Trophoblast cell (in vitro differentiated cells and primary cell): ENCODE data around the gene MTUS2.

Source experiments
- DNase-seq, 2 donors: peaks; one replicate each; pipeline ENCODE4 v3.0.0-alpha.2; 2016
- H2AFZ ChIP-seq: 2 replicates; pipeline ENCODE4 v1.6.1; 2013; ENCODE audit warnings: low read length, moderate library complexity, mild to moderate bottlenecking; ENCODE audit not compliant: insufficient read depth, poor library complexity
- H2AK5ac ChIP-seq: 2 replicates; pipeline ENCODE4 v1.6.1; 2013; ENCODE audit warnings: mild to moderate bottlenecking, low read length
- H2BK120ac ChIP-seq: 2 replicates; pipeline ENCODE4 v1.6.1; 2013; ENCODE audit warnings: low read length, mild to moderate bottlenecking, moderate library complexity; ENCODE audit not compliant: insufficient read depth, poor library complexity
- H2BK12ac ChIP-seq: 2 replicates; pipeline ENCODE4 v1.6.1; 2013; ENCODE audit warnings: mild to moderate bottlenecking, low read length, moderate library complexity
- H2BK5ac ChIP-seq: 2 replicates; pipeline ENCODE4 v1.6.1; 2013; ENCODE audit warnings: low read length, low read depth, moderate library complexity, mild to moderate bottlenecking; ENCODE audit not compliant: poor library complexity
- H3K14ac ChIP-seq: 2 replicates; pipeline ENCODE4 v1.6.1; 2013; ENCODE audit warnings: mild to moderate bottlenecking, low read length
- H3K18ac ChIP-seq: 2 replicates; pipeline ENCODE4 v1.6.1; 2013; ENCODE audit warnings: mild to moderate bottlenecking, low read length
- H3K23ac ChIP-seq: 2 replicates; pipeline ENCODE4 v1.6.1; 2013; ENCODE audit warnings: low read length
- H3K27ac ChIP-seq: 2 replicates; pipeline ENCODE4 v1.5.1; 2013; ENCODE audit warnings: low read depth, mild to moderate bottlenecking, inconsistent platforms, low read length, moderate library complexity
- H3K27me3 ChIP-seq: 2 replicates; pipeline ENCODE4 v1.6.1; 2013; ENCODE audit warnings: inconsistent platforms, mild to moderate bottlenecking, low read length, moderate library complexity; ENCODE audit not compliant: insufficient read depth
- H3K36me3 ChIP-seq, 2 experiments: 1 replicate in 1 of 2; 2 replicates in 1 of 2; pipeline ENCODE4 v1.6.1; 2013; ENCODE audit warnings: low read length in 2 of 2, mild to moderate bottlenecking in 2 of 2, moderate library complexity in 1 of 2; ENCODE audit not compliant: insufficient read depth in 2 of 2, control insufficient read depth in 1 of 2
- H3K4ac ChIP-seq: 2 replicates; pipeline ENCODE4 v1.6.1; 2013; ENCODE audit warnings: low read depth, mild to moderate bottlenecking, low read length, moderate library complexity
- H3K4me1 ChIP-seq, 2 experiments: 1 replicate in 1 of 2; 2 replicates in 1 of 2; pipeline ENCODE4 v1.6.1; 2013; ENCODE audit warnings: low read length in 2 of 2, mild to moderate bottlenecking in 2 of 2, moderate library complexity in 1 of 2; ENCODE audit not compliant: insufficient read depth in 2 of 2, control insufficient read depth in 1 of 2
- H3K4me2 ChIP-seq: 2 replicates; pipeline ENCODE4 v1.6.1; 2013; ENCODE audit warnings: inconsistent platforms, mild to moderate bottlenecking, low read length, moderate library complexity
- H3K4me3 ChIP-seq: 2 replicates; pipeline ENCODE4 v1.5.1; 2013; ENCODE audit warnings: mild to moderate bottlenecking, low read depth, low read length, inconsistent platforms
- H3K79me1 ChIP-seq: one replicate; pipeline ENCODE4 v1.6.1; 2013; ENCODE audit warnings: low read length
- H3K79me2 ChIP-seq: 2 replicates; pipeline ENCODE4 v1.6.1; 2013; ENCODE audit warnings: low read length, mild to moderate bottlenecking; ENCODE audit not compliant: control insufficient read depth, insufficient read depth, poor library complexity
- H3K9ac ChIP-seq: 2 replicates; pipeline ENCODE4 v1.6.1; 2013; ENCODE audit warnings: mild to moderate bottlenecking, low read length
- H3K9me3 ChIP-seq: 2 replicates; pipeline ENCODE4 v1.6.1; 2013; ENCODE audit warnings: low read depth, mild to moderate bottlenecking, control low read depth, inconsistent platforms, low read length; ENCODE audit not compliant: insufficient read depth
- H4K12ac ChIP-seq: 2 replicates; pipeline ENCODE4 v1.6.1; 2013; ENCODE audit warnings: low read depth, mild to moderate bottlenecking, low read length, moderate library complexity
- H4K8ac ChIP-seq: 2 replicates; pipeline ENCODE4 v1.6.1; 2013; ENCODE audit warnings: low read depth, mild to moderate bottlenecking, low read length, moderate library complexity
- H4K91ac ChIP-seq: one replicate; pipeline ENCODE4 v1.6.1; 2013; ENCODE audit warnings: low read depth, mild to moderate bottlenecking, low read length, moderate library complexity
- WGBS: extraction: QIAGEN DNeasy Blood & Tissue Kit; methylation state at CpG from one replicate; pipeline ENCODE4 v1.1.7; 2013; ENCODE audit warnings: missing lambda C conversion rate; ENCODE audit not compliant: insufficient read length, insufficient coverage; ENCODE audit errors: extremely low coverage; 5-methylcytosine and 5-hydroxymethylcytosine counted together

Gene MTUS2

DNA sequence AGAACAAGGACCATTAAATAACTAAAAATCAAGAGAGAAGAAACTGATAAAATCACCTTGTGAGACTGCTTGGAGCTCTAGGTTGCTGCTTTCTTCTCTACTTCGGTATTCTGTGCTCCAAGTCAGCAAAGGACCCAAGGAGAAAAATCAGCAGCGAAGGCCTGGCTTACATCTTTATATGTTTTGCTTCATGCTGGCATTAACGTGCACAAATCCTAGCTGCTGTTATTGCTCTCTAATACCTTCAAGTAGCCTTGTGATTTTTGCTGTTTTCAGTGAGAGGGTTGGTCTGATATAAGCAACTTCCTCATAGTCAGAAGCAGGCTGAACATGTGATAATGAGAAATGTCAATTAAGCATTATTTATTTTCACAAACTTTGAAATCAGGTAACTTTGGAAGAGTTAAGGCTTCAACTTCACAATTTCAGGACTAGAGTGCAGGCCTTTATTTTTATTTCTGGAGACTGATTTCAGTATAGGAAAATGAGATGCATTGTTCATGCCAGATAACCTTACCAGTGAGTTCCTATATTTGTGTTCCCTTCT lies 410.2 kb downstream of the MTUS2 start:
- no peaks in the 10 kb centered on the region for H3K9me3 ChIP-seq
- DNase-seq, result no peak
- H3K36me3 ChIP-seq, result no peaks in the 10 kb centered on the region
- H2BK12ac ChIP-seq, result no peak overlapping the region
- no peaks in the 10 kb centered on the region for H3K27me3 ChIP-seq
- no peak overlapping the region for H3K4me2 ChIP-seq
- WGBS, result no CpG with 5 or more reads among the region's 3 CpGs
- H3K79me1 ChIP-seq, result no peaks in the 10 kb centered on the region
- no peak overlapping the region for H4K91ac ChIP-seq
- no peak overlapping the region for H2BK120ac ChIP-seq
- no peak overlapping the region for H2AK5ac ChIP-seq
- no peak overlapping the region for H2AFZ ChIP-seq
- no peak overlapping the region for H4K12ac ChIP-seq
- H3K18ac ChIP-seq, result no peak overlapping the region
- no peak overlapping the region for H2BK5ac ChIP-seq
- H3K4me3 ChIP-seq, result no peak overlapping the region
- H3K27ac ChIP-seq, result no peak overlapping the region
- H3K14ac ChIP-seq, result no peak overlapping the region
- H3K4me1 ChIP-seq, result no peaks in the 10 kb centered on the region
- H3K9ac ChIP-seq, result no peak overlapping the region
- H3K23ac ChIP-seq, result no peak overlapping the region
- H3K4ac ChIP-seq, result no peak overlapping the region
- no peak overlapping the region for H4K8ac ChIP-seq
- H3K79me2 ChIP-seq, result no peaks in the 10 kb centered on the region

GRCh38 chr13:29239653-29240525 lies 419.8 kb downstream of the MTUS2 start:
- no peaks in the 10 kb centered on the region for H3K9me3 ChIP-seq
- no peaks in the 10 kb centered on the region for H3K4me1 ChIP-seq
- no peaks in the 10 kb centered on the region for H3K36me3 ChIP-seq
- H3K4me2 ChIP-seq, result no peak overlapping the region
- H2BK12ac ChIP-seq, result no peak overlapping the region
- WGBS, result no CpG with 5 or more reads among the region's 3 CpGs
- H3K23ac ChIP-seq, result no peak overlapping the region
- no peak overlapping the region for H4K91ac ChIP-seq
- no peak overlapping the region for H2AK5ac ChIP-seq
- H3K27ac ChIP-seq, result no peak overlapping the region
- H3K79me2 ChIP-seq, result no peaks in the 10 kb centered on the region
- H2AFZ ChIP-seq, result no peak overlapping the region
- no peak overlapping the region for H3K4ac ChIP-seq
- no peaks in the 10 kb centered on the region for H3K27me3 ChIP-seq
- DNase-seq, result peak in 1 of 2 donors; percentile 46
- no peak overlapping the region for H2BK5ac ChIP-seq
- no peak overlapping the region for H2BK120ac ChIP-seq
- no peak overlapping the region for H3K18ac ChIP-seq
- no peak overlapping the region for H3K14ac ChIP-seq
- no peak overlapping the region for H4K8ac ChIP-seq
- H3K79me1 ChIP-seq, result no peaks in the 10 kb centered on the region
- H3K4me3 ChIP-seq, result no peak overlapping the region
- no peak overlapping the region for H4K12ac ChIP-seq
- H3K9ac ChIP-seq, result no peak overlapping the region

GRCh38 chr13:29254626-29255370 lies 434.7 kb downstream of the MTUS2 start:
- WGBS, result no CpG with 5 or more reads among the region's 9 CpGs
- DNase-seq, result no peak
- H3K4me2 ChIP-seq, result no peak overlapping the region
- H3K79me2 ChIP-seq, result no peaks in the 10 kb centered on the region
- H3K4me3 ChIP-seq, result no peak overlapping the region
- no peak overlapping the region for H3K27ac ChIP-seq
- H2AK5ac ChIP-seq, result no peak overlapping the region
- no peak overlapping the region for H3K4ac ChIP-seq
- H2AFZ ChIP-seq, result no peak overlapping the region
- H4K91ac ChIP-seq, result no peak overlapping the region
- no peak overlapping the region for H3K9ac ChIP-seq
- no peak overlapping the region for H3K18ac ChIP-seq
- no peak overlapping the region for H4K8ac ChIP-seq
- H3K27me3 ChIP-seq, result no peaks in the 10 kb centered on the region
- H3K9me3 ChIP-seq, result no peaks in the 10 kb centered on the region
- no peak overlapping the region for H2BK12ac ChIP-seq
- no peaks in the 10 kb centered on the region for H3K4me1 ChIP-seq
- no peaks in the 10 kb centered on the region for H3K79me1 ChIP-seq
- H3K36me3 ChIP-seq, result no peaks in the 10 kb centered on the region
- H2BK120ac ChIP-seq, result no peak overlapping the region
- H4K12ac ChIP-seq, result no peak overlapping the region
- no peak overlapping the region for H3K23ac ChIP-seq
- no peak overlapping the region for H3K14ac ChIP-seq
- H2BK5ac ChIP-seq, result no peak overlapping the region

- H3K4me3 ChIP-seq, result no peak overlapping the region
- H2AK5ac ChIP-seq, result no peak overlapping the region
- no peaks in the 10 kb centered on the region for H3K79me2 ChIP-seq
- H3K36me3 ChIP-seq, result no peaks in the 10 kb centered on the region
- H3K4me2 ChIP-seq, result no peak overlapping the region
- H3K27me3 ChIP-seq, result no peaks in the 10 kb centered on the region
- no peak overlapping the region for H2BK120ac ChIP-seq
- no peak overlapping the region for H3K18ac ChIP-seq
- H3K23ac ChIP-seq, result no peak overlapping the region
- H3K4me1 ChIP-seq, result no peaks in the 10 kb centered on the region
- H2BK5ac ChIP-seq, result no peak overlapping the region
- H4K91ac ChIP-seq, result no peak overlapping the region
- H3K14ac ChIP-seq, result no peak overlapping the region
- WGBS, result no CpG with 5 or more reads among the region's 2 CpGs
- H2BK12ac ChIP-seq, result no peak overlapping the region
- H3K27ac ChIP-seq, result no peak overlapping the region
- no peak overlapping the region for H3K9ac ChIP-seq
- H2AFZ ChIP-seq, result no peak overlapping the region
- no peak overlapping the region for H4K12ac ChIP-seq
- H3K79me1 ChIP-seq, result no peaks in the 10 kb centered on the region
- H3K4ac ChIP-seq, result no peak overlapping the region
- no peak overlapping the region for H4K8ac ChIP-seq
- no peak for DNase-seq
- H3K9me3 ChIP-seq, result no peaks in the 10 kb centered on the region
Measured at GRCh38 chr13:29255567-29255966, 435.4 kb downstream of the MTUS2 start.
